Measurements from ENCODE around the gene ADNP2. TPM values are rescaled to one million over a fixed set of nuclear protein-coding genes. Genes with fewer than 3 reads are reported as not detected.
A peak's percentile ranks its signal among the peaks of the same experiment; 100 is the strongest.
"Not testable (repeated sequence)": the region's sequence is repeated elsewhere in the genome, so short reads cannot be mapped to it uniquely, and the experiment has no call there.

The ADNP2 gene
- total RNA-seq, 1 donor from 2014 or later: 17.7 TPM

DNA sequence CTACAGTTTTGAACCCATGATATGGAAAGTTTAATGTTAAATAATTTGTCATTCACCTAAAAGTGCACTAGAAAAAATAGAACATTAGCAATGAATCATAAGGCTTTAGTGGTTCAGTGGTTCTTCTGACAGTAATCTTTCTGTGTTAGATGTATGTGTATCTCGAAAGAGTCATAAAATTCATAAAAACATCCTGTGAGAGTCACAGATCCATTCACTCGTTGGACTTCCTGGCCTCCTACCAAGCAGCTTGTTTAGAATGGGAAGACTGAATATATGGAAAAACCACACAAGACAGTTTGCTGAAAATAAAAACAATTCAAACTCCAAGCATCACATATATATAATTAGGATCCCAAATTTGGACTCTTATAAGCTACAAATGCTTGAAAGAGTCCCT lies 34.8 kb downstream of the ADNP2 start:
- DNase-seq (ENCODE audit: low read depth, low spot score): no peak

DNA sequence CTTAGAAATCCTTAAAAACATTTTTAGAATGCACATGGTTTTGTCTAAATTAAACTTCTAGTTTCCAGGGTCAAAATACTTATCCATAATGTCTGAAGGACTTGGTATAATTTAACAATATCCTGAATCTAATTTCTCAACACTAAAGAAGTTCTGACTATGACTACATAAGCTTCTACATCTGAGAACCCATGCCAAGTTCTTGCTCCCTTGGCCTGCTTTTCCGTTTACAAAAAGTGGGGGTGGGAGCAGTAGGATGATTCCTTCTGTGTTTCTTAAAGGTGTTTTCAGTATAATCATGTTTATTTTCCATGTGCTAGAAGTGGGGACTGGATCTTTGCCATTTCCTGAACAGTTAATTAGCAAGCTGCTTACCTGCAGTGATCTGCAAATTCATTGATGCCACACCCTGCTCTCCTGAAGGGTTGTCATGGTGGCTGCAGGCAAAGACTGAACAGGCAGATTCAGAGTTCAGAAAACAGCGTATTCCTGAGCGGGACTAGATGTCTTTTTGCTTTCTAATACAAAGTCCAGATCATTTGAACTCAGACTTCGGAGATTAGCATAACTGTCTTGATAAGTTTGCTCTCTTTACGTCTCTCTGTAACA lies 36.2 kb downstream of the ADNP2 start:
- DNase-seq (ENCODE audit: low read depth, low spot score): no peak

GRCh38 chr18:80147037-80147417 lies 38.0 kb downstream of the ADNP2 start:
- no peak for DNase-seq (ENCODE audit: low read depth, low spot score)

- peak; percentile 20 for DNase-seq (ENCODE audit: low read depth, low spot score)
Observed at GRCh38 chr18:80147418-80148325, 38.6 kb downstream of the ADNP2 start.

GRCh38 chr18:80148326-80149199 lies 39.5 kb downstream of the ADNP2 start:
- DNase-seq (ENCODE audit: low read depth, low spot score): no peak

GRCh38 chr18:80149667-80150066 lies 40.6 kb downstream of the ADNP2 start:
- DNase-seq (ENCODE audit: low read depth, low spot score): no peak

GRCh38 chr18:80154293-80154692 lies 45.2 kb downstream of the ADNP2 start:
- DNase-seq (ENCODE audit: low read depth, low spot score): no peak

- DNase-seq (ENCODE audit: low read depth, low spot score): peak; percentile 41
Observed at GRCh38 chr18:80157708-80158343, 48.8 kb downstream of the ADNP2 start.

GRCh38 chr18:80158365-80158764 lies 49.3 kb downstream of the ADNP2 start:
- no peak for DNase-seq (ENCODE audit: low read depth, low spot score)

- no peak for DNase-seq (ENCODE audit: low read depth, low spot score)
Observed at GRCh38 chr18:80159713-80160636, 50.9 kb downstream of the ADNP2 start.

DNA sequence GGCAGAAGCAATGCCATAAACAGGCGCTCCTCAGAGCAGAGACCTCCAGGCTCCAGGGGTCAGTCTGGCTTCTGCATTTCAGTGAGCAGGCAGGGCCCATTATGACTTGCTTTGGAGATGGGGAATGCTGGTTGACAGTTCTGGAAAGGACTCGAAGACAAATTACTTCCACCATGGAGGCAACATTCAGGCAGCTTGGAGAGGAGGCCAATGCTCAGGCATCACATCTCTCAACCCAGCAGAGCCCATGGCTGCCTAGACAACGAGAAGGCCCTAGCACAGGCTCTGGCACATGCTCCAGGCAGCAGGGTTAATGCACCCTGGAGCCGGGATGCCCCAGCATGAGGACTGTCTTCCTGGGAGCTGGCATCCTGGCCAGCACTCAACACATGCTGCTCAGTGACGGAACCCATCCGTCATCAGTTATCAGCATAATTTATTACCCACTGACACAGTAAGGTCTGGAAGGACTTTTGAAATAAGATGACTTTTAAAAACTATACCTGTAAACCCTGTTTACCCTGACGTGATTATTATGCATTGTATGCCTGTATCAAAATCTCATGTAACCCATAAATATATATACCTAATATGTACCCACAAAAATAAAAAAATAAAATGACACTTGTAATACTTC lies 52.8 kb downstream of the ADNP2 start:
- DNase-seq (ENCODE audit: low read depth, low spot score): no peak

DNA sequence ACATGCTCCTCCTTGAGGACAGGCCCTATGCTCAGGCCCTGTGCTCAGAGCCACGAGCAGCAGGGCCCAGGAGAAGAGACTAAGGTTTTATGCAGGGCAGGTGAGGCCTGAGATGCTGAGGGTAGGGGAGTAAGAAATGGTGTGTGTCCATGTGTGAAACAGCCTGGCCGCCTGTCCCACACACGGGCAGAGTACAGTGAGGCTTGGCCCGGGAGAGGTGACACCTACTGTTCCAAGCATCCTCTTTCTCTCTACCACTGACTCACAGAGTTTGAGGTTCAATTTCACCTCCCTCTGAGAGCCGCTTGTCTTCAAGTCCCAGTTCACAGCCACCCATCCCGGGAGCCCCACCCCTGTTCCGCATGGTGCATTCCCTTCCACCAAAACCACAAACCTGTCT lies 54.1 kb downstream of the ADNP2 start:
- DNase-seq (ENCODE audit: low read depth, low spot score): no peak

- DNase-seq (ENCODE audit: low read depth, low spot score): not testable (repeated sequence)
Observed at GRCh38 chr18:80164727-80165355, 55.8 kb downstream of the ADNP2 start.

- DNase-seq (ENCODE audit: low read depth, low spot score): no peak
Observed at GRCh38 chr18:80166240-80166639, 57.2 kb downstream of the ADNP2 start.

- DNase-seq (ENCODE audit: low read depth, low spot score): no peak
Observed at GRCh38 chr18:80166725-80167124, 57.7 kb downstream of the ADNP2 start.

GRCh38 chr18:80167331-80167730 lies 58.3 kb downstream of the ADNP2 start:
- no peak for DNase-seq (ENCODE audit: low read depth, low spot score)

- DNase-seq (ENCODE audit: low read depth, low spot score): no peak
Observed at GRCh38 chr18:80167931-80168330, 58.9 kb downstream of the ADNP2 start.

GRCh38 chr18:80168346-80168745 lies 59.3 kb downstream of the ADNP2 start:
- DNase-seq (ENCODE audit: low read depth, low spot score): no peak

DNA sequence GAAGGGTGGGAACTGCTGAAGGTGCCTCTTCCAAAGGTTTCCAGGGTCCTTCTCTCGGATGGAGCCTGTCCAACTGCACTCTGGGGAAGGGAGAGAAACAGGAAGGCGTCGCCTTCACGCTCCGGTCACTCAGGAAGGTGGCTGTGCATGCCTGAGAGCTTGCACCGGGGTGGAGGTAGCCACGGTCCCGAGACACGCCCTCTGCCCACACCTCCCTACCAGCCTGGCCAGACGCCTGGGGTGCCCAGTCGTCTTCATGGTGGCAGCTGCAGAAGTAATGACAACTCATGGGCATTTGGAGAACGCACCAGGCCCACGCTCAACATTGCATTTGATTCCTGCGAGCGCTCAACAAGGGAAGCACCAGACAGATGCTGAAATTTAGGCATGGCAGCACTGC lies 59.9 kb downstream of the ADNP2 start:
- DNase-seq (ENCODE audit: low read depth, low spot score): no peak

Measured in pulmonary artery endothelial cell (primary cell).